ENCODE data around the gene CDKAL1.

DNA sequence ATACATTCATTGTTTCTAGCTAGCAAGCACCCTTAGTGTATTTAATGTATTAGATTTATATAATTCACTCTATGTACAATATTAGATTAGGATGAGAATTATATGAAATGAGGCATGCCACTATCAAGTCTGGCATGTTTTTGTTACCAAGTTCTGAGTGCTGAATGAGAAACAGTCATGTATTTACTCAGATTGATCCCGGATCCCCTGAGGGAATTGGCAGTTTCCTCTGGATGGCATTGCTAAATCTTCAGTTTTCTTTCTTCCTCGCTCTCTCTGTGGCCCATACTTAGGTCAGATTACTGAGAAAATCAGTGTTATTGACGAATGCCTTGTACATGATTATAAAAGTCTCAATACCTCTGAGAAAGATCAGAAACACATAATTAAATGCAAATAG lies 66.6 kb downstream of the CDKAL1 start:
- TF ChIP-seq NFE2L1 (CRISPR knock-in tag; IDR thresholded peaks at IDR 0.05) (no peak), NR3C1 (CRISPR knock-in tag; conservative IDR thresholded peaks at IDR 0.05; ENCODE audit: low read depth) (no peak), TEAD4 (CRISPR knock-in tag; IDR thresholded peaks at IDR 0.05) (no peak), ZNF317 (CRISPR knock-in tag; IDR thresholded peaks at IDR 0.05; ENCODE audit: borderline replicate concordance, low read depth) (no peak), JAZF1 (CRISPR knock-in tag; IDR thresholded peaks at IDR 0.05) (no peak), NR2C2 (CRISPR knock-in tag; IDR thresholded peaks at IDR 0.05) (no peak), IRF2 (CRISPR knock-in tag; IDR thresholded peaks at IDR 0.05; ENCODE audit: borderline replicate concordance, low read depth) (no peak)
- TF ChIP-seq, protein P1, sequence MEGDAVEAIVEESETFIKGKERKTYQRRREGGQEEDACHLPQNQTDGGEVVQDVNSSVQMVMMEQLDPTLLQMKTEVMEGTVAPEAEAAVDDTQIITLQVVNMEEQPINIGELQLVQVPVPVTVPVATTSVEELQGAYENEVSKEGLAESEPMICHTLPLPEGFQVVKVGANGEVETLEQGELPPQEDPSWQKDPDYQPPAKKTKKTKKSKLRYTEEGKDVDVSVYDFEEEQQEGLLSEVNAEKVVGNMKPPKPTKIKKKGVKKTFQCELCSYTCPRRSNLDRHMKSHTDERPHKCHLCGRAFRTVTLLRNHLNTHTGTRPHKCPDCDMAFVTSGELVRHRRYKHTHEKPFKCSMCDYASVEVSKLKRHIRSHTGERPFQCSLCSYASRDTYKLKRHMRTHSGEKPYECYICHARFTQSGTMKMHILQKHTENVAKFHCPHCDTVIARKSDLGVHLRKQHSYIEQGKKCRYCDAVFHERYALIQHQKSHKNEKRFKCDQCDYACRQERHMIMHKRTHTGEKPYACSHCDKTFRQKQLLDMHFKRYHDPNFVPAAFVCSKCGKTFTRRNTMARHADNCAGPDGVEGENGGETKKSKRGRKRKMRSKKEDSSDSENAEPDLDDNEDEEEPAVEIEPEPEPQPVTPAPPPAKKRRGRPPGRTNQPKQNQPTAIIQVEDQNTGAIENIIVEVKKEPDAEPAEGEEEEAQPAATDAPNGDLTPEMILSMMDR (IDR thresholded peaks at IDR 0.05): no peak
- TF ChIP-seq, protein P2, sequence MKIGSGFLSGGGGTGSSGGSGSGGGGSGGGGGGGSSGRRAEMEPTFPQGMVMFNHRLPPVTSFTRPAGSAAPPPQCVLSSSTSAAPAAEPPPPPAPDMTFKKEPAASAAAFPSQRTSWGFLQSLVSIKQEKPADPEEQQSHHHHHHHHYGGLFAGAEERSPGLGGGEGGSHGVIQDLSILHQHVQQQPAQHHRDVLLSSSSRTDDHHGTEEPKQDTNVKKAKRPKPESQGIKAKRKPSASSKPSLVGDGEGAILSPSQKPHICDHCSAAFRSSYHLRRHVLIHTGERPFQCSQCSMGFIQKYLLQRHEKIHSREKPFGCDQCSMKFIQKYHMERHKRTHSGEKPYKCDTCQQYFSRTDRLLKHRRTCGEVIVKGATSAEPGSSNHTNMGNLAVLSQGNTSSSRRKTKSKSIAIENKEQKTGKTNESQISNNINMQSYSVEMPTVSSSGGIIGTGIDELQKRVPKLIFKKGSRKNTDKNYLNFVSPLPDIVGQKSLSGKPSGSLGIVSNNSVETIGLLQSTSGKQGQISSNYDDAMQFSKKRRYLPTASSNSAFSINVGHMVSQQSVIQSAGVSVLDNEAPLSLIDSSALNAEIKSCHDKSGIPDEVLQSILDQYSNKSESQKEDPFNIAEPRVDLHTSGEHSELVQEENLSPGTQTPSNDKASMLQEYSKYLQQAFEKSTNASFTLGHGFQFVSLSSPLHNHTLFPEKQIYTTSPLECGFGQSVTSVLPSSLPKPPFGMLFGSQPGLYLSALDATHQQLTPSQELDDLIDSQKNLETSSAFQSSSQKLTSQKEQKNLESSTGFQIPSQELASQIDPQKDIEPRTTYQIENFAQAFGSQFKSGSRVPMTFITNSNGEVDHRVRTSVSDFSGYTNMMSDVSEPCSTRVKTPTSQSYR (CRISPR knock-in tag; IDR thresholded peaks at IDR 0.05): no peak
- TF ChIP-seq, protein P3, sequence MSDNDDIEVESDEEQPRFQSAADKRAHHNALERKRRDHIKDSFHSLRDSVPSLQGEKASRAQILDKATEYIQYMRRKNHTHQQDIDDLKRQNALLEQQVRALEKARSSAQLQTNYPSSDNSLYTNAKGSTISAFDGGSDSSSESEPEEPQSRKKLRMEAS (CRISPR knock-in tag; IDR thresholded peaks at IDR 0.05): no peak
- TF ChIP-seq, protein P4, sequence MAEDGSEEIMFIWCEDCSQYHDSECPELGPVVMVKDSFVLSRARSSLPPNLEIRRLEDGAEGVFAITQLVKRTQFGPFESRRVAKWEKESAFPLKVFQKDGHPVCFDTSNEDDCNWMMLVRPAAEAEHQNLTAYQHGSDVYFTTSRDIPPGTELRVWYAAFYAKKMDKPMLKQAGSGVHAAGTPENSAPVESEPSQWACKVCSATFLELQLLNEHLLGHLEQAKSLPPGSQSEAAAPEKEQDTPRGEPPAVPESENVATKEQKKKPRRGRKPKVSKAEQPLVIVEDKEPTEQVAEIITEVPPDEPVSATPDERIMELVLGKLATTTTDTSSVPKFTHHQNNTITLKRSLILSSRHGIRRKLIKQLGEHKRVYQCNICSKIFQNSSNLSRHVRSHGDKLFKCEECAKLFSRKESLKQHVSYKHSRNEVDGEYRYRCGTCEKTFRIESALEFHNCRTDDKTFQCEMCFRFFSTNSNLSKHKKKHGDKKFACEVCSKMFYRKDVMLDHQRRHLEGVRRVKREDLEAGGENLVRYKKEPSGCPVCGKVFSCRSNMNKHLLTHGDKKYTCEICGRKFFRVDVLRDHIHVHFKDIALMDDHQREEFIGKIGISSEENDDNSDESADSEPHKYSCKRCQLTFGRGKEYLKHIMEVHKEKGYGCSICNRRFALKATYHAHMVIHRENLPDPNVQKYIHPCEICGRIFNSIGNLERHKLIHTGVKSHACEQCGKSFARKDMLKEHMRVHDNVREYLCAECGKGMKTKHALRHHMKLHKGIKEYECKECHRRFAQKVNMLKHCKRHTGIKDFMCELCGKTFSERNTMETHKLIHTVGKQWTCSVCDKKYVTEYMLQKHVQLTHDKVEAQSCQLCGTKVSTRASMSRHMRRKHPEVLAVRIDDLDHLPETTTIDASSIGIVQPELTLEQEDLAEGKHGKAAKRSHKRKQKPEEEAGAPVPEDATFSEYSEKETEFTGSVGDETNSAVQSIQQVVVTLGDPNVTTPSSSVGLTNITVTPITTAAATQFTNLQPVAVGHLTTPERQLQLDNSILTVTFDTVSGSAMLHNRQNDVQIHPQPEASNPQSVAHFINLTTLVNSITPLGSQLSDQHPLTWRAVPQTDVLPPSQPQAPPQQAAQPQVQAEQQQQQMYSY (CRISPR knock-in tag; IDR thresholded peaks at IDR 0.05): no peak
